OCI-LY3 (cell line): ENCODE measurements around the gene SLC36A1.

Source experiments
- EZH2phosphoT487 ChIP-seq: fragments of 200-600 bp; shearing (Covaris generic); IDR thresholded peaks from 2 replicates; pipeline ENCODE4 v1.6.1; 2018; ENCODE audit warnings: antibody characterized with exemption, mixed run types, low read depth
- TF ChIP-seq, protein P1 (sequence below): fragments of 200-600, 300-600 bp; sonication (generic); IDR thresholded peaks from 2 replicates; pipeline ENCODE4 v1.5.1; 2014; ENCODE audit warnings: antibody characterized with exemption, low read length, low read depth

- TF ChIP-seq, protein P1, sequence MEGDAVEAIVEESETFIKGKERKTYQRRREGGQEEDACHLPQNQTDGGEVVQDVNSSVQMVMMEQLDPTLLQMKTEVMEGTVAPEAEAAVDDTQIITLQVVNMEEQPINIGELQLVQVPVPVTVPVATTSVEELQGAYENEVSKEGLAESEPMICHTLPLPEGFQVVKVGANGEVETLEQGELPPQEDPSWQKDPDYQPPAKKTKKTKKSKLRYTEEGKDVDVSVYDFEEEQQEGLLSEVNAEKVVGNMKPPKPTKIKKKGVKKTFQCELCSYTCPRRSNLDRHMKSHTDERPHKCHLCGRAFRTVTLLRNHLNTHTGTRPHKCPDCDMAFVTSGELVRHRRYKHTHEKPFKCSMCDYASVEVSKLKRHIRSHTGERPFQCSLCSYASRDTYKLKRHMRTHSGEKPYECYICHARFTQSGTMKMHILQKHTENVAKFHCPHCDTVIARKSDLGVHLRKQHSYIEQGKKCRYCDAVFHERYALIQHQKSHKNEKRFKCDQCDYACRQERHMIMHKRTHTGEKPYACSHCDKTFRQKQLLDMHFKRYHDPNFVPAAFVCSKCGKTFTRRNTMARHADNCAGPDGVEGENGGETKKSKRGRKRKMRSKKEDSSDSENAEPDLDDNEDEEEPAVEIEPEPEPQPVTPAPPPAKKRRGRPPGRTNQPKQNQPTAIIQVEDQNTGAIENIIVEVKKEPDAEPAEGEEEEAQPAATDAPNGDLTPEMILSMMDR = no peak
- TF ChIP-seq EZH2phosphoT487 = no peak
Observed at GRCh38 chr5:151451626-151452520, 4.5 kb downstream of the SLC36A1 start.
